Tibial nerve (tissue), 4 donors: Measurements from ENCODE around the gene GABRR1. TPM values are rescaled to one million over a fixed set of nuclear protein-coding genes. Genes with fewer than 3 reads are reported as not detected.
"Not testable (repeated sequence)": the region's sequence is repeated elsewhere in the genome, so short reads cannot be mapped to it uniquely, and the experiment has no call there.

Experiments
- DNase-seq, 2 donors: peaks; one replicate each; pipeline ENCODE4 v3.0.0-alpha.2; 2019; ENCODE audit warnings: low spot score in 2 of 2
- H3K27ac ChIP-seq, 4 donors: fragments of 200-600 bp; sonication (generic) in 3 of 4; one replicate each; pipeline ENCODE4 v1.5.1; 2017 to 2019; ENCODE audit warnings: mild to moderate bottlenecking in 1 of 4
- H3K27me3 ChIP-seq, 2 donors: fragments of 200-600 bp; sonication (generic) in 1 of 2; one replicate each; pipeline versions ENCODE4 v1.5.1 to v1.6.0; 2017 to 2019
- H3K36me3 ChIP-seq, 3 donors: fragments of 200-600 bp; sonication (generic); one replicate each; pipeline ENCODE4 v1.5.1; 2018 to 2019
- H3K4me1 ChIP-seq, 4 donors: fragments of 200-600 bp; sonication (generic) in 3 of 4; one replicate each; pipeline ENCODE4 v1.5.1; 2017 to 2019
- H3K4me3 ChIP-seq, 4 donors: fragments of 200-600 bp; sonication (generic) in 3 of 4; one replicate each; pipeline ENCODE4 v1.5.1; 2017 to 2019; ENCODE audit warnings: mild to moderate bottlenecking in 1 of 4, moderate library complexity in 1 of 4
- H3K9me3 ChIP-seq, 4 donors: fragments of 200-600 bp; sonication (generic) in 3 of 4; one replicate each; pipeline ENCODE4 v1.5.1; 2017 to 2019
- CTCF ChIP-seq, 5 experiments: fragments of 200-600 bp in 3 of 5; fragments of 450-650 bp in 2 of 5; sonication (generic) in 3 of 5; IDR thresholded peaks; one replicate each; pipeline ENCODE4 v1.5.1; 2016 to 2019; ENCODE audit warnings: antibody characterized with exemption in 5 of 5, mild to moderate bottlenecking in 3 of 5, moderate library complexity in 2 of 5
- EP300 ChIP-seq, 2 donors: sonication (generic); formaldehyde crosslinking; IDR thresholded peaks; one replicate each; pipeline ENCODE4 v1.6.1; 2017; ENCODE audit warnings: antibody characterized with exemption in 2 of 2, mild to moderate bottlenecking in 1 of 2
- POLR2A ChIP-seq, 2 donors: fragments of 450-650 bp; IDR thresholded peaks; one replicate each; pipeline ENCODE4 v1.6.1; 2017; ENCODE audit warnings: antibody characterized with exemption in 2 of 2, mild to moderate bottlenecking in 2 of 2, moderate library complexity in 2 of 2
- WGBS, 2 donors: methylation state at CpG; one replicate each; pipeline ENCODE4 v1.1.5; 2018; 5-methylcytosine and 5-hydroxymethylcytosine counted together
- total RNA-seq, 4 donors: library from RNA; depleted of rRNA; stranded (reverse); fragments of >200 nt; gene quantifications; one replicate each; pipeline ENCODE4 v1.1.0, GENCODE V29; 2016

Gene GABRR1
- total RNA-seq, 4 donors from 2014 or later, result not detected

DNA sequence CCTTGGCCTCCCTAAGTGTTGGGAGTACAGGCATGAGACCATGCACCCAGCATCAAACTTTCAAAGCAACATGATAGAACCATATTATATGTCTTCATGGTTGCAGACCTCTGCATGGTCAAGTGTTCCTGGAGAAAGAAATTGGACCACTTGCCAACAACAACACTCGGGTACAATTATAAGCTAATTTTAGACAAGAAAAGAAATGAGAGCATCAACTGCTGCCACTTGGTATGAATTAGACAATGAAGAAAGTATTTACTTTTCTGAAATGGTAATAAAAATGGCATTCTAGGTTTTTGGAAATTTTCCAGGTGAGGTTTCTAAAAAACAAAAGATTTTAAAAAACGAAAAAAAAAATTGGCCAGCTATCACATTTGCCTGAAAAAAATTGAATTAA lies 79.0 kb downstream of the GABRR1 start:
- Histone ChIP-seq H3K9me3 (no peaks in the 10 kb centered on the region), H3K36me3 (no peaks in the 10 kb centered on the region), H3K27ac (no peak overlapping the region), H3K4me3 (no peak overlapping the region), H3K4me1 (no peaks in the 10 kb centered on the region), H3K27me3 (no peaks in the 10 kb centered on the region)
- DNase-seq, result no peak
- WGBS, 2 donors, result 73 to 77% methylated on average over 2 of the region's 2 CpGs
- no peak for TF ChIP-seq CTCF (IDR thresholded peaks at IDR 0.05)
- no peak for TF ChIP-seq EP300 (IDR thresholded peaks at IDR 0.05)
- TF ChIP-seq POLR2A (IDR thresholded peaks at IDR 0.05), result no peak

- Histone ChIP-seq H3K9me3 (no peaks in the 10 kb centered on the region), H3K27me3 (no peaks in the 10 kb centered on the region), H3K4me1 (no peaks in the 10 kb centered on the region), H3K27ac (no peak overlapping the region), H3K36me3 (no peaks in the 10 kb centered on the region), H3K4me3 (no peak overlapping the region)
- 73 to 80% methylated on average over 3 of the region's 3 CpGs for WGBS, 2 donors
- DNase-seq, result no peak
- TF ChIP-seq CTCF (IDR thresholded peaks at IDR 0.05), result no peak
- TF ChIP-seq EP300 (IDR thresholded peaks at IDR 0.05), result no peak
- TF ChIP-seq POLR2A (IDR thresholded peaks at IDR 0.05), result no peak
Measured at GRCh38 chr6:89134723-89135122, 82.4 kb downstream of the GABRR1 start.

- H3K27ac ChIP-seq, result no peak overlapping the region
- 80 to 84% methylated on average over 9 of the region's 9 CpGs for WGBS, 2 donors
- no peak for DNase-seq
- no peaks in the 10 kb centered on the region for H3K27me3 ChIP-seq
- TF ChIP-seq EP300 (IDR thresholded peaks at IDR 0.05) (no peak), POLR2A (IDR thresholded peaks at IDR 0.05) (no peak), CTCF (IDR thresholded peaks at IDR 0.05) (no peak)
- no peaks in the 10 kb centered on the region for H3K4me1 ChIP-seq
- H3K9me3 ChIP-seq, result peaks cover 0 to 2% (median 0%) of the 10 kb centered on the region in 4 donors
- no peak overlapping the region for H3K4me3 ChIP-seq
- H3K36me3 ChIP-seq, result peaks cover 0 to 3% (median 0%) of the 10 kb centered on the region in 3 donors
Measured at GRCh38 chr6:89133981-89134380, 83.2 kb downstream of the GABRR1 start.

- DNase-seq, result no peak
- H3K27ac ChIP-seq, result no peak overlapping the region
- H3K4me1 ChIP-seq, result no peaks in the 10 kb centered on the region
- no peak overlapping the region for H3K4me3 ChIP-seq
- H3K36me3 ChIP-seq, result peaks cover 0 to 5% (median 0%) of the 10 kb centered on the region in 3 donors
- TF ChIP-seq POLR2A (IDR thresholded peaks at IDR 0.05) (no peak), CTCF (IDR thresholded peaks at IDR 0.05) (no peak), EP300 (IDR thresholded peaks at IDR 0.05) (no peak)
- H3K9me3 ChIP-seq, result peaks cover 0 to 20% (median 0%) of the 10 kb centered on the region in 4 donors
- WGBS, 2 donors, result 83 to 86% methylated on average over 2 of the region's 2 CpGs
- no peaks in the 10 kb centered on the region for H3K27me3 ChIP-seq
Measured at GRCh38 chr6:89132057-89132456, 85.1 kb downstream of the GABRR1 start.

DNA sequence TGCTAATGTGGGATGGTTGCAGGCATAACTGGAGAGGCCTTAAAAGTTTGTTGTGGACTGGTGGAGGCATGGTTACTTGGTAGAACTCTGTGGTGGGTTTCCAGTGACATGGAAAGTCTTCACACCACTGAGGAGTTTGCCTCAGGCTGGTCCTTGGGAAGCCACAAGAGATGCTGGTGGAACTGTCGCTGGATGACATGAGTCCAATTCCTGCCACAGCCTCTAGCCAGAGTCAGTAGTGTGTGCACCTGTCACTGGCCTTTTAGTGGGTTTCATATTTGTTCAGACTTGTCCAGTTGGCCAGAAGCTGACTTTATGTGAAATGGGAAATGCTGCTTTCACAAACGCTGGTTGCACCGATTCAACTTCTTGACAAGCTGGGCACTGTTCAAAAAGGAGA lies 85.6 kb downstream of the GABRR1 start:
- WGBS, 2 donors, result 97 to 100% methylated on average over 3 of the region's 3 CpGs
- Histone ChIP-seq H3K36me3 (peaks cover 0 to 5% (median 0%) of the 10 kb centered on the region in 3 donors), H3K9me3 (peaks cover 0 to 20% (median 0%) of the 10 kb centered on the region in 4 donors), H3K4me1 (no peaks in the 10 kb centered on the region), H3K27me3 (no peaks in the 10 kb centered on the region), H3K4me3 (no peak overlapping the region), H3K27ac (no peak overlapping the region)
- no peak for DNase-seq
- TF ChIP-seq CTCF (IDR thresholded peaks at IDR 0.05), result no peak
- no peak for TF ChIP-seq POLR2A (IDR thresholded peaks at IDR 0.05)
- TF ChIP-seq EP300 (IDR thresholded peaks at IDR 0.05), result no peak

DNA sequence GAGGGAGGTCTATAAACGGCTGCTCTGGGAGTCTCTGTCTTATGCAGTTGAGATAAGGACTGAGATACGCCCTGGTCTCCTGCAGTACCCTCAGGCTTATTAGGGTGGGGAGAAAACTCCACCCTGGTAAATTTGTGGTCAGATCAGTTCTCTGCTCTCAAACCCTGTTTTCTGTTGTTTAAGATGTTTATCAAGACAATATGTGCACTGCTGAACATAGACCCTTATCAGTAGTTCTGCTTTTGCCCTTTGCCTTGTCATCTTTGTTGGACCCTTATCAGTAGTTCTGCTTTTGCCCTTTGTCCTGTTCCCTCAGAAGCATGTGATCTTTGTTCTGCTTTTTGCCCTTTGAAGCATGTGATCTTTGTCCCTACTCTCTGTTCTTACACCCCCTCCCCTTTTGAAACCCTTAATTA lies 88.9 kb downstream of the GABRR1 start:
- not testable (repeated sequence) for DNase-seq, H3K36me3 ChIP-seq, H3K4me3 ChIP-seq, H3K27me3 ChIP-seq, H3K27ac ChIP-seq, H3K4me1 ChIP-seq
- H3K9me3 ChIP-seq, result peaks cover 0 to 20% (median 0%) of the 10 kb centered on the region in 4 donors
- 87 to 90% methylated on average over 2 of the region's 2 CpGs for WGBS, 2 donors
